IPS DF 4.7 (cell line): ENCODE data around the gene DOHH.
"Not testable (repeated sequence)": the region's sequence is repeated elsewhere in the genome, so short reads cannot be mapped to it uniquely, and the experiment has no call there.

ENCODE experiments used
- DNase-seq: peaks from one replicate; pipeline ENCODE4 v3.0.0-alpha.2; 2013; ENCODE audit warnings: low spot score; ENCODE audit errors: extremely low read depth

Gene DOHH

GRCh38 chr19:3459089-3459881 is 41.2 kb downstream of the DOHH start:
- DNase-seq = no peak

GRCh38 chr19:3458229-3459088 is 42.0 kb downstream of the DOHH start:
- DNase-seq = no peak

GRCh38 chr19:3457528-3458228 is 42.8 kb downstream of the DOHH start:
- DNase-seq = no peak

GRCh38 chr19:3456925-3457527 is 43.4 kb downstream of the DOHH start:
- DNase-seq = no peak

- no peak for DNase-seq
Observed at GRCh38 chr19:3455960-3456601, 44.4 kb downstream of the DOHH start.

GRCh38 chr19:3455393-3455955 is 45.0 kb downstream of the DOHH start:
- no peak for DNase-seq

GRCh38 chr19:3454656-3455392 is 45.6 kb downstream of the DOHH start:
- DNase-seq = no peak

GRCh38 chr19:3453840-3454239 is 46.6 kb downstream of the DOHH start:
- DNase-seq = no peak

GRCh38 chr19:3452942-3453214 is 47.6 kb downstream of the DOHH start:
- DNase-seq = not testable (repeated sequence)

- DNase-seq = no peak
Observed at GRCh38 chr19:3452171-3452941, 48.1 kb downstream of the DOHH start.

- no peak for DNase-seq
Observed at GRCh38 chr19:3451451-3451866, 49.0 kb downstream of the DOHH start.

GRCh38 chr19:3450796-3451411 is 49.6 kb downstream of the DOHH start:
- DNase-seq = no peak

- no peak for DNase-seq
Observed at GRCh38 chr19:3448616-3449334, 51.7 kb downstream of the DOHH start.

- DNase-seq = not testable (repeated sequence)
Observed at GRCh38 chr19:3446657-3447056, 53.8 kb downstream of the DOHH start.

GRCh38 chr19:3444695-3445234 is 55.7 kb downstream of the DOHH start:
- no peak for DNase-seq

- no peak for DNase-seq
Observed at GRCh38 chr19:3443840-3444694, 56.4 kb downstream of the DOHH start.

- no peak for DNase-seq
Observed at GRCh38 chr19:3442487-3443071, 57.9 kb downstream of the DOHH start.
